Hepatic stellate cell (primary cell): ENCODE data around the gene NDFIP1.

Experiments
- DNase-seq: peaks from one replicate; pipeline ENCODE4 v3.0.0; 2011; ENCODE audit warnings: low spot score

The NDFIP1 gene

DNA sequence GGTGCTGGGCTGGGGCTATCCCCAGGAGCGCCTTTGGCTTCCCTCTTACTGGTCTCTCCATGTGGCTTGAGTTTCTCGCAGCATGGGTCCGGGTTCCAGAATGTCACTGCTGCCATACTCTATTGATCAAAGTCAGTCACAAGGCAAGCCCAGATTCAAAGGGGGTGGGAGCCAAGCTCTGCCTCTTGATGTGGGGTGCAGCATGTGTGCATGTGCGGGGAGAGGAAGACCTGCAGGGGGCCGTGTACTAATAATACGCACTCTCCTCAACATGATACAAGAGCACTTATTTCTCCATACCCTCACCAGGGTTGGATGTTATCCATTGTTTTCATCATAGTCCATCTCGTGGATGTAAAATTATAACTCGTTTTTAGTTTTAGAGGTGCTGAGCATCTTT lies 81.2 kb downstream of the NDFIP1 start:
- DNase-seq = no peak

DNA sequence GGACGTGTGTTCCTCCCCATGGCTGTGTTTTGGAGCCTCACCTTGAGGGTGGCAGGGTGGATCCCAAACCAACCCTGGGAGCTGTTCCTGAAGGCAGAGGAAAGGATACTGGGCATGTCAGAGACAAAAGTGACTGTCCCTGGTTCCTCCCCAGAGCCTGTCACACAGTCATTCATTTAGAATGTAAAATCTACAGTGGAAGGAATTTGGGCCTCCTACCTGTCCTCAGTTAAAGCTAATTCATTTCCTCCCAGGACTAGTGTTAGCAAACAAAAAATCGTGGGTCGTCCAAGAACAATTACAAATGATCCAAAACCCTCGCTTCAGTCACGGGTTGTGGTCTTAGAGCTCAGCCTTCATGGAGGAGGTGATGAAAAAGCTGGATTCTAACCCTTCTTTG lies 83.2 kb downstream of the NDFIP1 start:
- DNase-seq = no peak

DNA sequence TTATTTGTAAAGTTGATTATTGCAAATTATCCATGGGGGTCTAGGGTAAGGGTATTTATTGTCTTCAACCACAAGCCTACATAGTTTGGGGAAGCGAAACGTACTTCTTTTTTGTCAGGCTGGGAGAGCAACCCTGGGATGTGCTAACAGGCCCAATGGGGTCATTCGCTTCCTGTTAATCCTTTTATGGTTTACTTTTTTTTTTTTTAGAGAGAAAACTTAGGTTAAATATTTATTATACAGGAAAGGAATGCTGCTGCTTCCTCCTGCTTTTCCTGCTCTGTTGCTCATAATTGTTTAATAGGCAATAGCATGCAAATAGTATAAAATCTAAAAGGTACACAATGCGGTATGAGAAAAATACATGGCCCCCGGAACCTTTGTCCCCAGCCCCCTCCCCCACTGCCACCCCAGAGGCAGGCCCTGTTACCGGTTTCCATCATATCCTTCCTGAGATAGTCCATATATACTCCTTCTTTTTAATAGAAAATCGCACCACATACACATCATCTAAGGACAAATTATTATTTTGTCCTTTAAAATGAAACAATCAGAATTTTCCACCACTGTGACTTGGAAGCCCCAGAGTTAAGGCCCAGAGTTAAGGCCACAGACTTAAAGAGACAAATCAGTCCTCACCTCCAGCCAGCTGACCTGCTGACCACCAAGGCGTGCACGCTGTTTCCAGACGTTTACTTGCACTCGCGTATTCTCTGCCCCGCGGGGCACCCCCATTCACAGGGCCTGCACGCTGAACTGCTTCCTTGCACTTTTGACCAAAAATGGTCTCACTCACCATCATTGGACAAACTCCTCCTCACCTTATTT lies 83.9 kb downstream of the NDFIP1 start:
- no peak for DNase-seq

DNA sequence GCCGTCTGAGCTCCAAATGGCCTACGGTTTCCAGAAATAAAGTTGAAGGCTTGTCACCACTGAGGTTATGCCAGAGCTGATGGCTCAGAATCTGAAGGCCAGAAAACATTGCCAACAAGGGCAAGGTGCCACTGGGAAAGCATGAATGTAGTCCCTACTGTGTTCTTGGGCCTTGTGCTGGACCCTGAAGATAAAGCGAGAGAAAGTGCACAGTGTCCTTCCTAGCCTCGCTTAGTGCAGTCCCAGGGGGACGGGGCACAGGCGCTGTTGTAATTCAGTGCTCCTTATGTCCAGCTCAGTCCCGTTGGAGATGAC lies 84.5 kb downstream of the NDFIP1 start:
- DNase-seq = no peak

DNA sequence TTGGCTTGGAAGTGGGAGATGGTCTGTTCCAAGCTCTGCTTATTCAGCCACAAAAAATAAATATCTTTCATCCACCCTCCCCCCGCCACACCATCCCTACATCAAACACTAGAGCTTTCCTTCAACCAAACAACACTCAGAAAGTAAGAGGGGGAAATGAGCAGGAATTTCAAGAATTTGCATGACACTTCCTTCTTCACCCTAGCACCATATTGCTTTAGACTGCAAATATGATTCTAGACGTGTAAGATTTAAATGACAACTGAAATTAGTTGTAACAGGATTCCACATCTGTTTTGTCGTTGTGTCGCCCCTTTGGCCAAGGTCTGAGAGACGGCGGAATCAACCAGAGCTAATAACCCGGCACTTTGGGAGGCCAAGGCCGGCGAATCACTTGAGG lies 88.5 kb downstream of the NDFIP1 start:
- DNase-seq = no peak

DNA sequence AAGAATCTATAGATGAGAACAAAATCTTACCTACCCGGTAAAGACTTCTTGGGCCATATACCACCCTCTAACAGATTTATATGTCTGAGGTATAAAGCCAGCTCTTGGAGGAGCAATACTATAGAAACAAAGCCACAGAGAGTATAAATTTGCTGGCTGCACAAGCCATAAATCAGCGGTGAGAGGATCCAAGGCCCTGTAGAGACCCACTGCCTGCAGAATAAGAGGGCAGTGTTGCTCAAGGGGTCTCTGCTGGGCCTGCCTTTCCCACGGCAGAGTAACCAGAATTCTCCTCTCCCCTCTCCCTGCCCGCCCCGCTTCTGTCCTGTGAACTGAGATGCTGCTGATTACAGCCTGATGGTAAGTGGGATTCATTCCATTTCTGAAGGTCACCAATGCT lies 89.2 kb downstream of the NDFIP1 start:
- no peak for DNase-seq

DNA sequence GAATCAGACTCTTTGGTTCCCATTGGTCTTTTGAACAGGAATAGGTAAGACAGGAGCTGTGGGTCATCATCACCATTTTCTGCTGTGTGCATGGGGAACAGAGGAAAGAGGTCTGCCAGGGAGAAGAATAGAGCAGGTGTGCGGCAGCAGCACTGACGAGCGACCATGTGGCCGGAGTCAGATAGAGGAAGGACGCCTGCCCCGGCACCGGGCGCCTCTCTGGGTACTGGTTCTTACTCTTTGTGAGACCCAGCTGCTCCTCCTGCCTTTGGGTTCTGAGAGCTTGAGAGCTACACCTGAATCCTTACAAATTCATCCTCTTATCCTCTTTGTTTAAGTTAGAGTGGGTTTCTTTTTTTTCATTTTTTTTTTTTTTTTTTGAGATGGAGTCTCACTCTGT lies 90.8 kb downstream of the NDFIP1 start:
- DNase-seq = no peak

DNA sequence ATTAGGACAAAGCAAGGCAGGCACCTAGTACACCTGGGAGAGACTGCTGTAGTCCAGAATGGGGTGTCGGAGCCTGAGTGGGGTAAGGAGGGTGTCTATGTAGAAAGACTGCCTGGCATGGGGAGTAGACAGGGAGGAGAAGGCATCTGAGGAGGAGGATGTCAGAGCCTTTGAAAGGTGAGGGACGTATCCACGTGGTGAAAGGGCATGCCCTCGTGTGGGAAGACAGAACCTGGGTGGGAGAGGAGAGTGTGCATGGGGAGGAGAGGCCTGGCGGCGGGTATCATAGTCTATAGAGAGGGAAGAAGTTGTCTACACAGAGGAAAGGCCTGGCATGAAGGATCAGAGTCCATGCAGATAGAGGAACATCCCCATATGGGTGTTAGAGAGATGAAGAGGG lies 91.8 kb downstream of the NDFIP1 start:
- DNase-seq = no peak

DNA sequence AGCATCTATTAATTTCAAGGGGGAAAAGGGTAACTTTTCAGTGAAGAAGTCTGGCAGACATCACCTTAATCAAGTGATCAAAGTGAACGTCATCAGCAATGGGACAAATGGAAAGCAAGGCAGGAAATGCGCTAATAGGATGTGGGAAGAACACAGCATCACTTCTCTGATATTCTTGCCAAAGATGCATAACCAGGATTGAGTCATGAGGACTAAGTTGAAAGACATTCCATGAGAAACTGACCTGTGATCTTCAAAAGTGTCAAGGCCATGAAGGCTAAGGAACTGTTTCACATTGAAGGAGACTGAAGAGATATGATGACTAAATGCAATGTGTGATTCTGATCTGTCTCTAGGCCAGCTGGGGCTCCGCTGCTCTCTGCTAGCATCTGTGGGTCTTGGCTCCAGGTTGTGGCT lies 92.9 kb downstream of the NDFIP1 start:
- DNase-seq = peak; percentile 58

DNA sequence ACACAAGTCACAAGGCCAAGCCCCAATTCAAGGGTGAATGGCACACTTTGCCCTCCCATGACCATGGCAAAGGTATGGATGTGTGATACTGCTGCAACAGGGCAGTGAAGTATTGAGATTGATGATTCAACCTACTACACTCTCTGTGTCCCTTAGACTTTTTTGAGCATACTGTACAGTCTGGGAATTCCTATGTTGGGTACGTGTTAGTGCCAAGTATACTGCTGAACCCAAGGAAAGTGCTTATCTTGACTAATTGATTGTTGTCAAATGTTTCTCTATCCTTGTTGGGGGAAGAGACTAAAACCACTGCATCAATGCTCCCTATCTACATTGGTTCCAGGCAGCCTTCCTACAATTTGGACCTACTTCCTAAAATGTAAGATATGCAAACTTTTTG lies 93.7 kb downstream of the NDFIP1 start:
- DNase-seq = peak; percentile 19
